GM12892 (cell line): ENCODE results near the gene C17orf58.
"Not testable (repeated sequence)": the region's sequence is repeated elsewhere in the genome, so short reads cannot be mapped to it uniquely, and the experiment has no call there.

Source experiments
- POLR2A ChIP-seq: IDR thresholded peaks from 2 replicates; pipeline ENCODE4 v1.6.1; 2011; ENCODE audit warnings: low read depth, low read length, control low read depth
- POLR2AphosphoS5 ChIP-seq: IDR thresholded peaks from 2 replicates; pipeline ENCODE4 v1.6.1; 2011; ENCODE audit warnings: low read depth, low read length, control low read depth

GRCh38 chr17:67996301-67997171, at the start of gene C17orf58:
- not testable (repeated sequence) for TF ChIP-seq POLR2AphosphoS5, POLR2A
